RWPE2 (cell line): Measurements from ENCODE around the gene PDZRN4.

Experiments used
- ATAC-seq: fragments of 200-7000 bp; cut with Tn5 transposase; 3 replicates; pipeline ENCODE4 v1.9.1; 2021; ENCODE audit warnings: low read depth
- DNase-seq: peaks from one replicate; pipeline ENCODE4 v3.0.0-alpha.2; 2020; ENCODE audit warnings: low spot score
- H3K27ac ChIP-seq: fragments of 450-650 bp; 2 replicates; pipeline ENCODE4 v1.5.1; 2017; ENCODE audit warnings: mild to moderate bottlenecking; ENCODE audit not compliant: poor library complexity, severe bottlenecking
- H3K27me3 ChIP-seq: fragments of 250-450 bp; sonication (Bioruptor Pico); 2 replicates; pipeline ENCODE4 v1.5.1; 2021; ENCODE audit warnings: mild to moderate bottlenecking, moderate library complexity; ENCODE audit not compliant: insufficient read depth, poor library complexity, severe bottlenecking
- H3K36me3 ChIP-seq: fragments of 250-450 bp; sonication (Bioruptor Pico); 2 replicates; pipeline ENCODE4 v1.5.1; 2020; ENCODE audit warnings: low read depth, mild to moderate bottlenecking, moderate library complexity
- H3K4me1 ChIP-seq: fragments of 250-450 bp; sonication (Bioruptor Pico); 2 replicates; pipeline ENCODE4 v1.5.1; 2021; ENCODE audit warnings: mild to moderate bottlenecking, moderate library complexity; ENCODE audit not compliant: insufficient read depth, poor library complexity, severe bottlenecking
- H3K4me3 ChIP-seq: fragments of 250-450 bp; sonication (Bioruptor Pico); 2 replicates; pipeline ENCODE4 v1.5.1; 2021; ENCODE audit warnings: mild to moderate bottlenecking, moderate library complexity; ENCODE audit not compliant: severe bottlenecking
- H3K9me3 ChIP-seq: fragments of 250-450 bp; sonication (Bioruptor Pico); 2 replicates; pipeline ENCODE4 v1.5.1; 2021; ENCODE audit warnings: mild to moderate bottlenecking, moderate library complexity; ENCODE audit not compliant: severe bottlenecking
- TF ChIP-seq, protein P1 (sequence below): fragments of 450-650 bp; IDR thresholded peaks from one replicate; pipeline ENCODE4 v1.5.1; 2017; ENCODE audit warnings: mild to moderate bottlenecking, moderate library complexity; ENCODE audit not compliant: poor library complexity, severe bottlenecking

The PDZRN4 gene

DNA sequence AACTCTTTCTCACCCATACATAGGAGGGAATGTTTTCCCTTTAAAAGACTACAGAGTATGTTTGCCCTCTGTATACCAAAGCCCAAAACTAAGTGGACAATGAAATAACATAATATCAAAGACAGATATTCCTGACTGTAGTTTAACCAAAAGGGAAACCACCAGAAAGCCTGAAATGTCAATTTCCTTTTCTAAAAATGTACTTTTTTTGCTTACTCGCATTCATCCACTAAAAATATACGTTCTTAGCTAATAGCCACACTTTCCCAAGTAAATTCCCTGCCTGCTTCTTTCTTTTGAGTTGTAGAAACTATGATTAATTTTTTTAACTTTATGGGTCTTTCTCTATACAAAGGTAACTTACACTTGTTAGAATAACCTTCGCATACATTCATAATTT lies 280.2 kb downstream of the PDZRN4 start:
- H3K9me3 ChIP-seq = no peaks in the 10 kb centered on the region
- no peaks in the 10 kb centered on the region for H3K4me1 ChIP-seq
- H3K36me3 ChIP-seq = no peaks in the 10 kb centered on the region
- H3K27ac ChIP-seq = no peak overlapping the region
- DNase-seq (no peak), ATAC-seq (no peak)
- H3K4me3 ChIP-seq = no peak overlapping the region
- TF ChIP-seq, protein P1, sequence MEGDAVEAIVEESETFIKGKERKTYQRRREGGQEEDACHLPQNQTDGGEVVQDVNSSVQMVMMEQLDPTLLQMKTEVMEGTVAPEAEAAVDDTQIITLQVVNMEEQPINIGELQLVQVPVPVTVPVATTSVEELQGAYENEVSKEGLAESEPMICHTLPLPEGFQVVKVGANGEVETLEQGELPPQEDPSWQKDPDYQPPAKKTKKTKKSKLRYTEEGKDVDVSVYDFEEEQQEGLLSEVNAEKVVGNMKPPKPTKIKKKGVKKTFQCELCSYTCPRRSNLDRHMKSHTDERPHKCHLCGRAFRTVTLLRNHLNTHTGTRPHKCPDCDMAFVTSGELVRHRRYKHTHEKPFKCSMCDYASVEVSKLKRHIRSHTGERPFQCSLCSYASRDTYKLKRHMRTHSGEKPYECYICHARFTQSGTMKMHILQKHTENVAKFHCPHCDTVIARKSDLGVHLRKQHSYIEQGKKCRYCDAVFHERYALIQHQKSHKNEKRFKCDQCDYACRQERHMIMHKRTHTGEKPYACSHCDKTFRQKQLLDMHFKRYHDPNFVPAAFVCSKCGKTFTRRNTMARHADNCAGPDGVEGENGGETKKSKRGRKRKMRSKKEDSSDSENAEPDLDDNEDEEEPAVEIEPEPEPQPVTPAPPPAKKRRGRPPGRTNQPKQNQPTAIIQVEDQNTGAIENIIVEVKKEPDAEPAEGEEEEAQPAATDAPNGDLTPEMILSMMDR = no peak
- H3K27me3 ChIP-seq = peaks cover 5% of the 10 kb centered on the region

- DNase-seq (no peak), ATAC-seq (no peak)
- no peak overlapping the region for H3K27ac ChIP-seq
- no peaks in the 10 kb centered on the region for H3K9me3 ChIP-seq
- TF ChIP-seq, protein P1 = no peak
- no peaks in the 10 kb centered on the region for H3K4me1 ChIP-seq
- no peaks in the 10 kb centered on the region for H3K36me3 ChIP-seq
- H3K4me3 ChIP-seq = no peak overlapping the region
- peaks cover 5% of the 10 kb centered on the region for H3K27me3 ChIP-seq
These were observed 280.6 kb downstream of the PDZRN4 start for GRCh38 chr12:41468756-41469155.

- no peak overlapping the region for H3K4me3 ChIP-seq
- ATAC-seq (no peak), DNase-seq (no peak)
- TF ChIP-seq, protein P1 = no peak
- no peaks in the 10 kb centered on the region for H3K4me1 ChIP-seq
- H3K27me3 ChIP-seq = peaks cover under 1% of the 10 kb centered on the region
- no peaks in the 10 kb centered on the region for H3K9me3 ChIP-seq
- no peaks in the 10 kb centered on the region for H3K36me3 ChIP-seq
- no peak overlapping the region for H3K27ac ChIP-seq
These were observed 285.3 kb downstream of the PDZRN4 start for GRCh38 chr12:41473441-41473840.

DNA sequence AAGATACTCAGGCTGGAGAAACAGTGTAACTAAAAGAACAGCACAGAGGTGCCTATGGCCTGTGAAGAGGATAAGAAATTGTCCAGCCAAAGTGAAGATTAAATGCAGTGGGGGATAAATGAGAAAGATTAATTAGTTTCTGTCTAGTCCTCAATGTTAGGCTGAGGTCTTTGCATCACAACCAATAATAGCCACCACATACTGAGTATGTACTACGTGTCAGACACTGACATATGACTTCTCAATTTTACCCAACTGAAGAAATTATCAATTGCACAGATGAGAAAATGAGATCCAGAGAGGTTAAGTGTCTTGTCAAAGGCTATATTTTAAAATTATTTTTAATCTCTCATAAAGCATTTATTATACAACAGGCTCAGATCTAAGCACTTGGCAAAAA lies 285.9 kb downstream of the PDZRN4 start:
- H3K9me3 ChIP-seq = no peaks in the 10 kb centered on the region
- no peaks in the 10 kb centered on the region for H3K27me3 ChIP-seq
- no peak overlapping the region for H3K4me3 ChIP-seq
- DNase-seq (no peak), ATAC-seq (no peak)
- no peaks in the 10 kb centered on the region for H3K36me3 ChIP-seq
- H3K4me1 ChIP-seq = no peaks in the 10 kb centered on the region
- TF ChIP-seq, protein P1 = no peak
- H3K27ac ChIP-seq = no peak overlapping the region

DNA sequence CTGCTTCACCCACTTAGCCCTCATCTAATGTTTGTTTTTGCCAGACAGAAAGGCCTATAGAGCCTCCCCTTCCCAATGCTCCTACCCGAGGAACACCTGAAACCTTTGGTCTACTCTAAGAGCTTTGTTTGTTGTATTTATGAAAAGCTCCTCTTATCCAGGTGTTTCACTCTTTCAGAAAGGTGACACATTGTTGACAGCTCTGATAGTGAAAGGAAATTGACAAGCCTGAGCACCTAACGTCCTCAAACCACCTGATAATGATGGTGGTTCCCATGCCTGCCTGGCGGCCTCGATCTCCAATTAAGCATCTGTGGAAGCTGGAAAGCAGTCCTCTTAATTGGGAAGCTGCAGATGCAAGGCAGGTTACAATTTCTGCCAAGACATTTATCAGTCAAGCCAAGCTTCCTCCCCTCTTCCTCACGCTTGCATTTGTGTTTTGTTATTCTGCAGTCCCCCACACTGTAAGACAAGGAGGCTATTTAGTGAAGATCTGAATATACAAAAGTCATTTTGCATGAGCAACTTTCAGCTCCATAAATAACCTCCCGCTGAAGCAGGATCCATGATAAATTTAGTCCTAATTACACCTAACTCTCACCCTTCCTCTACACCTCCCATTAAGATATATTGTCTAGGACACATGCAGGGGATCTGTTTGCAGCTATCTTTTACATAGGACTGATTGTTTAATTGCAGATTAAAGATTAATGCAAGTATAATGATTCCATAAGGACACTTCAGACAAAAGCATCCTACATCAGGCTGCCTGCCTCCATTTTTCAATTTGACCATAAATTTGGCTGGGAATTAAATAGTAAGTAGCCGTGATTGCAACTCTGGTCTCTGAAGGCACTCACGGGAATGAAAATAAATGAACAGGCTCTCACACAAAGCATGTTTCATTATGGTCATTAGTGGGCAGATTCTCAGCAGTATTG lies 288.6 kb downstream of the PDZRN4 start:
- TF ChIP-seq, protein P1 = no peak
- DNase-seq = no peak
- Histone ChIP-seq H3K4me1 (no peaks in the 10 kb centered on the region), H3K27me3 (no peaks in the 10 kb centered on the region), H3K9me3 (no peaks in the 10 kb centered on the region), H3K36me3 (no peaks in the 10 kb centered on the region), H3K27ac (no peak overlapping the region), H3K4me3 (no peak overlapping the region)
- ATAC-seq = no peak
